H9 (cell line): ENCODE measurements around the gene PEX1. TPM values are rescaled to one million over a fixed set of nuclear protein-coding genes. Genes with fewer than 3 reads are reported as not detected.

ENCODE experiments used
- DNase-seq: peaks from one replicate; pipeline ENCODE4 v3.0.0-alpha.2; 2017
- H2AFZ ChIP-seq: one replicate; pipeline ENCODE4 v1.6.1; 2013; ENCODE audit warnings: mild to moderate bottlenecking, low read length, control low read depth, moderate library complexity
- H2AK5ac ChIP-seq: 2 replicates; pipeline ENCODE4 v1.6.1; 2013; ENCODE audit warnings: low read length, control low read depth, mixed read lengths; ENCODE audit not compliant: insufficient read length
- H2BK120ac ChIP-seq: one replicate; pipeline ENCODE4 v1.6.1; 2013; ENCODE audit warnings: low read depth, mild to moderate bottlenecking, low read length, control low read depth, inconsistent platforms; ENCODE audit not compliant: poor library complexity, severe bottlenecking
- H2BK12ac ChIP-seq: 2 replicates; pipeline ENCODE4 v1.6.1; 2013; ENCODE audit warnings: low read length, control low read depth, mixed read lengths, low read depth; ENCODE audit not compliant: insufficient read length
- H2BK15ac ChIP-seq: 2 replicates; pipeline ENCODE4 v1.6.1; 2013; ENCODE audit warnings: low read depth, low read length, control low read depth
- H2BK20ac ChIP-seq: one replicate; pipeline ENCODE4 v1.6.1; 2013; ENCODE audit warnings: low read depth, mild to moderate bottlenecking, low read length, control low read depth, inconsistent platforms; ENCODE audit not compliant: poor library complexity, severe bottlenecking
- H2BK5ac ChIP-seq: 2 replicates; pipeline ENCODE4 v1.6.1; 2013; ENCODE audit warnings: low read length, control low read depth, mixed read lengths; ENCODE audit not compliant: insufficient read length
- H3K14ac ChIP-seq: 2 replicates; pipeline ENCODE4 v1.6.1; 2013; ENCODE audit warnings: low read length, control low read depth; ENCODE audit not compliant: insufficient read depth
- H3K18ac ChIP-seq: 2 replicates; pipeline ENCODE4 v1.6.1; 2013; ENCODE audit warnings: low read depth, mild to moderate bottlenecking, mixed read lengths, low read length, control low read depth; ENCODE audit not compliant: insufficient read length
- H3K23ac ChIP-seq: 2 replicates; pipeline ENCODE4 v1.6.1; 2013; ENCODE audit warnings: low read length, control low read depth, mixed read lengths, low read depth; ENCODE audit not compliant: insufficient read length
- H3K23me2 ChIP-seq: 2 replicates; pipeline ENCODE4 v1.6.1; 2013; ENCODE audit warnings: low read depth, mild to moderate bottlenecking, mixed read lengths, low read length, control low read depth; ENCODE audit not compliant: insufficient read length, poor library complexity, severe bottlenecking
- H3K27ac ChIP-seq: 2 replicates; pipeline ENCODE4 v1.5.1; 2013; ENCODE audit warnings: low read length, control low read depth, mixed read lengths, low read depth; ENCODE audit not compliant: insufficient read length
- H3K27me3 ChIP-seq: 2 replicates; pipeline ENCODE4 v1.6.1; 2013; ENCODE audit warnings: low read length, control low read depth, inconsistent platforms; ENCODE audit not compliant: insufficient read depth
- H3K4ac ChIP-seq: 2 replicates; pipeline ENCODE4 v1.6.1; 2013; ENCODE audit warnings: low read depth, mild to moderate bottlenecking, control low read depth, inconsistent platforms, low read length, moderate library complexity
- H3K4me1 ChIP-seq: 2 replicates; pipeline ENCODE4 v1.6.1; 2013; ENCODE audit warnings: low read length, control low read depth, inconsistent platforms; ENCODE audit not compliant: insufficient read depth
- H3K4me2 ChIP-seq: 2 replicates; pipeline ENCODE4 v1.6.1; 2013; ENCODE audit warnings: low read length, control low read depth, mixed read lengths; ENCODE audit not compliant: insufficient read length, insufficient read depth
- H3K56ac ChIP-seq: 2 replicates; pipeline ENCODE4 v1.6.1; 2013; ENCODE audit warnings: low read depth, mild to moderate bottlenecking, mixed read lengths, low read length, control low read depth; ENCODE audit not compliant: insufficient read length
- H3K79me1 ChIP-seq: 2 replicates; pipeline ENCODE4 v1.6.1; 2013; ENCODE audit warnings: low read depth, mild to moderate bottlenecking, moderate library complexity, low read length, control low read depth, inconsistent platforms; ENCODE audit not compliant: insufficient read depth, poor library complexity, severe bottlenecking
- H3K79me2 ChIP-seq: 2 replicates; pipeline ENCODE4 v1.6.1; 2013; ENCODE audit warnings: low read length, control low read depth, inconsistent platforms; ENCODE audit not compliant: insufficient read depth
- H3K9ac ChIP-seq: 2 replicates; pipeline ENCODE4 v1.6.1; 2013; ENCODE audit warnings: low read length, control low read depth, mixed read lengths; ENCODE audit not compliant: insufficient read length; ENCODE audit errors: extremely low read depth
- H3K9me3 ChIP-seq: one replicate; pipeline ENCODE4 v1.6.1; 2013; ENCODE audit warnings: low read depth, low read length, inconsistent platforms; ENCODE audit not compliant: control insufficient read depth
- H3T11ph ChIP-seq: one replicate; pipeline ENCODE4 v1.6.1; 2013; ENCODE audit warnings: mild to moderate bottlenecking, low read length, control low read depth, inconsistent platforms
- H4K20me1 ChIP-seq: one replicate; pipeline ENCODE4 v1.6.1; 2013; ENCODE audit not compliant: control insufficient read depth, insufficient read length, insufficient read depth
- H4K5ac ChIP-seq: 2 replicates; pipeline ENCODE4 v1.6.1; 2013; ENCODE audit warnings: low read depth, mild to moderate bottlenecking, mixed read lengths, low read length, control low read depth; ENCODE audit not compliant: insufficient read length
- H4K8ac ChIP-seq: replicated peaks from 2 replicates; pipeline ENCODE4 v1.6.1; 2013; ENCODE audit warnings: low read length, control low read depth, mixed read lengths, low read depth; ENCODE audit not compliant: insufficient read length
- H4K91ac ChIP-seq: 2 replicates; pipeline ENCODE4 v1.6.1; 2013; ENCODE audit warnings: low read depth, mild to moderate bottlenecking, moderate library complexity, mixed read lengths, low read length, control low read depth; ENCODE audit not compliant: insufficient read length
- H3K27ac Mint-ChIP-seq, 3 experiments: 2 replicates in 2 of 3; 3 replicates in 1 of 3; pipeline ENCODE4 v1.8.0; 2020 to 2021; ENCODE audit warnings: mixed read lengths in 3 of 3, mild to moderate bottlenecking in 1 of 3, moderate library complexity in 1 of 3
- H3K27me3 Mint-ChIP-seq: 2 replicates; pipeline ENCODE4 v1.8.0; 2021; ENCODE audit warnings: low read depth, mild to moderate bottlenecking, moderate library complexity, mixed read lengths
- H3K36me3 Mint-ChIP-seq, 3 experiments: 2 replicates in 2 of 3; 3 replicates in 1 of 3; pipeline ENCODE4 v1.8.0; 2020 to 2021; ENCODE audit warnings: low read depth in 3 of 3, mixed read lengths in 3 of 3; ENCODE audit not compliant: insufficient read depth in 1 of 3
- H3K4me1 Mint-ChIP-seq, 2 experiments: 2 replicates each; pipeline ENCODE4 v1.8.0; 2020; ENCODE audit warnings: mixed read lengths in 2 of 2
- H3K4me3 Mint-ChIP-seq, 2 experiments: 2 replicates in 1 of 2; 3 replicates in 1 of 2; pipeline ENCODE4 v1.8.0; 2020 to 2021; ENCODE audit warnings: mild to moderate bottlenecking in 2 of 2, mixed read lengths in 2 of 2, moderate library complexity in 1 of 2
- H3K9me3 Mint-ChIP-seq, 2 experiments: 2 replicates in 1 of 2; 3 replicates in 1 of 2; pipeline ENCODE4 v1.8.0; 2020; ENCODE audit warnings: mild to moderate bottlenecking in 2 of 2, mixed read lengths in 2 of 2, moderate library complexity in 1 of 2
- WGBS: extraction: QIAGEN DNeasy Blood & Tissue Kit; methylation state at CpG from one replicate; pipeline ENCODE4 v1.1.7; 2013; ENCODE audit warnings: missing lambda C conversion rate, low lambda C conversion rate, mixed read lengths; ENCODE audit not compliant: insufficient read length; ENCODE audit errors: extremely low coverage; 5-methylcytosine and 5-hydroxymethylcytosine counted together
- total RNA-seq: library from RNA; stranded (reverse); gene quantifications from 2 replicates; pipeline ENCODE4 v1.2.1, GENCODE V29; 2021
- TF ChIP-seq, protein P1 (sequence below): fragments of 200-600 bp; sonication (generic); conservative IDR thresholded peaks from 3 replicates; pipeline ENCODE4 v1.8.0; 2021; ENCODE audit warnings: antibody characterized with exemption, mild to moderate bottlenecking

The PEX1 gene
- total RNA-seq, 1 experiment from 2014 or later: 21.8 TPM

DNA sequence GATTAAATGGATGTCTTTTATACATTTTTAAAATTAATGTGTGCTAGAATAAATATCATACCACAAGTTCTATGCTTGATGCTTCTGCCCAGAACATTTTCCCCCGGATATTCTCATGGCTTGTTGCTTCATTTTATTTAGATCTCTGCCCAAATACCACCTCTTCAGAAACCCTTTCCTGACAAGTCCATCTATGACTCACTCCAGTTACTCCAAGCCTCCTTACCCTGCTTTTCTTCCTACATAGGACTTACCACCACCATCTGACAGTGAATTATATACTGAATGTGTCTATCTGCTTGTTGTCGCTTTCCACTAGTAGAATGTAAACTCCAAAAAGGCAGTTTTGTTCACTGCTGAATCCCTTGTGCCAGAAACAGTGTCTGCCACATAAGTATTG, 31.4 kb downstream of the PEX1 start:
- Histone ChIP-seq H2BK120ac (no peak overlapping the region), H3K4ac (no peak overlapping the region), H3K9ac (no peak overlapping the region), H3K79me2 (no peaks in the 10 kb centered on the region), H3K4me2 (no peak overlapping the region), H3K4me1 (no peaks in the 10 kb centered on the region), H3K9me3 (no peaks in the 10 kb centered on the region), H2AK5ac (no peak overlapping the region), H4K20me1 (no peaks in the 10 kb centered on the region), H4K91ac (no peak overlapping the region), H2AFZ (no peak overlapping the region), H3K27ac (no peak overlapping the region), H2BK15ac (no peak overlapping the region), H3K27me3 (no peaks in the 10 kb centered on the region), H2BK20ac (no peak overlapping the region), H3K56ac (no peak overlapping the region), H3K18ac (no peak overlapping the region), H2BK12ac (no peak overlapping the region), H2BK5ac (no peak overlapping the region), H4K8ac (no peak overlapping the region), H3K23me2 (no peaks in the 10 kb centered on the region), H4K5ac (no peak overlapping the region), H3K23ac (no peak overlapping the region), H3K79me1 (no peaks in the 10 kb centered on the region), H3T11ph (no peak overlapping the region), H3K14ac (no peak overlapping the region)
- no CpG with 5 or more reads among the region's 2 CpGs for WGBS
- no peak overlapping the region; a peak in 1 of 7 replicates for H3K27ac Mint-ChIP-seq
- TF ChIP-seq, protein P1, sequence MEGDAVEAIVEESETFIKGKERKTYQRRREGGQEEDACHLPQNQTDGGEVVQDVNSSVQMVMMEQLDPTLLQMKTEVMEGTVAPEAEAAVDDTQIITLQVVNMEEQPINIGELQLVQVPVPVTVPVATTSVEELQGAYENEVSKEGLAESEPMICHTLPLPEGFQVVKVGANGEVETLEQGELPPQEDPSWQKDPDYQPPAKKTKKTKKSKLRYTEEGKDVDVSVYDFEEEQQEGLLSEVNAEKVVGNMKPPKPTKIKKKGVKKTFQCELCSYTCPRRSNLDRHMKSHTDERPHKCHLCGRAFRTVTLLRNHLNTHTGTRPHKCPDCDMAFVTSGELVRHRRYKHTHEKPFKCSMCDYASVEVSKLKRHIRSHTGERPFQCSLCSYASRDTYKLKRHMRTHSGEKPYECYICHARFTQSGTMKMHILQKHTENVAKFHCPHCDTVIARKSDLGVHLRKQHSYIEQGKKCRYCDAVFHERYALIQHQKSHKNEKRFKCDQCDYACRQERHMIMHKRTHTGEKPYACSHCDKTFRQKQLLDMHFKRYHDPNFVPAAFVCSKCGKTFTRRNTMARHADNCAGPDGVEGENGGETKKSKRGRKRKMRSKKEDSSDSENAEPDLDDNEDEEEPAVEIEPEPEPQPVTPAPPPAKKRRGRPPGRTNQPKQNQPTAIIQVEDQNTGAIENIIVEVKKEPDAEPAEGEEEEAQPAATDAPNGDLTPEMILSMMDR: no peak
- H3K4me3 Mint-ChIP-seq: no peak overlapping the region
- peaks cover 5 to 50% (median 45%) of the 10 kb centered on the region in 3 experiments; a peak in 6 of 7 replicates for H3K36me3 Mint-ChIP-seq
- H3K9me3 Mint-ChIP-seq: no peaks in the 10 kb centered on the region
- H3K4me1 Mint-ChIP-seq: no peaks in the 10 kb centered on the region
- no peak for DNase-seq
- H3K27me3 Mint-ChIP-seq: no peaks in the 10 kb centered on the region
